Cardiac muscle cell (in vitro differentiated cells and primary cell): ENCODE results near the gene ZNF319. TPM values are rescaled to one million over a fixed set of nuclear protein-coding genes. Genes with fewer than 3 reads are reported as not detected.

Source experiments
- DNase-seq, 2 donors: peaks; one replicate each; pipeline versions ENCODE4 v3.0.0 to v3.0.0-alpha.2; 2010 to 2017; ENCODE audit warnings: low read depth in 1 of 2, low spot score in 1 of 2
- H3K27ac ChIP-seq: fragments of 200-600 bp; sonication (generic); 2 replicates; pipeline ENCODE4 v1.5.1; 2016
- H3K27me3 ChIP-seq: fragments of 200-600 bp; sonication (generic); 2 replicates; pipeline ENCODE4 v1.6.0; 2016; ENCODE audit warnings: control low read depth
- H3K36me3 ChIP-seq: fragments of 200-600 bp; sonication (generic); 2 replicates; pipeline ENCODE4 v1.5.1; 2016; ENCODE audit warnings: control low read depth
- H3K4me1 ChIP-seq: fragments of 200-600 bp; sonication (generic); 2 replicates; pipeline ENCODE4 v1.8.1; 2017; ENCODE audit warnings: low read depth, mild to moderate bottlenecking, mixed run types
- H3K4me3 ChIP-seq: fragments of 200-600 bp; sonication (generic); 2 replicates; pipeline ENCODE4 v1.5.1; 2016; ENCODE audit warnings: mild to moderate bottlenecking
- H3K9me3 ChIP-seq: fragments of 200-600 bp; sonication (generic); 2 replicates; pipeline ENCODE4 v1.5.1; 2017; ENCODE audit warnings: low read depth, mild to moderate bottlenecking, control low read depth
- CTCF ChIP-seq: IDR thresholded peaks from 2 replicates; pipeline ENCODE4 v1.5.1; 2012; ENCODE audit warnings: low read depth, mild to moderate bottlenecking, low read length
- polyA plus RNA-seq: library from polyadenylated mRNA; unstranded; fragments of >200 nt; fragmentation: Nextera tagmentation; extraction: Ambion mirVana; gene quantifications from 2 replicates; pipeline ENCODE4 v1.2.1, GENCODE V29; 2016
- total RNA-seq: library from RNA; depleted of rRNA; stranded (reverse); fragments of >200 nt; gene quantifications from 2 replicates; pipeline ENCODE4 v1.2.3, GENCODE V29; 2016

The ZNF319 gene
- total and polyA plus RNA-seq, 2 experiments from 2014 or later, result 12.3 to 12.4 TPM

DNA sequence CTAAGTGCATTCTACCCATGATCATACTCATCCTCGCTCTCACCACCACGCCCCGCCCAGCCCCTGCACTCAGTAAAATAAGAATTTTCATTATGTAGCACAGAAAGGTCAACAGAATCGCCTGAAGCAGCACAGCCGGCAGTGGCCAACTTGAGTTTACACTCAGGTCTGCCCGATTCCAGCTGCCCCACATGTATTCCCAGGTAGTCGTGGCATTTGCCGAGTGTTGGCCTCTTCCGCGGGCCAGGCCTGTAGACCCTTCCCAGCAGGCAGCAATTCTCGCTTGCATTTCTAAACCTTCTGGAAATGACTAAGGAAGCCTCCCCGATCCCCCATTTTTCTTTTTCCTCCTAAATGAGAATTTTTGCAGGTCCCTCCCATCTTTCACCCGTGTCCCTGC lies 30.2 kb downstream of the ZNF319 start:
- TF ChIP-seq CTCF, result no peak
- DNase-seq, result no peak
- Histone ChIP-seq H3K4me1 (no peaks in the 10 kb centered on the region), H3K27ac (no peak overlapping the region), H3K4me3 (no peak overlapping the region), H3K36me3 (no peaks in the 10 kb centered on the region), H3K9me3 (no peaks in the 10 kb centered on the region), H3K27me3 (no peaks in the 10 kb centered on the region)

GRCh38 chr16:57969451-57970123 lies 30.9 kb downstream of the ZNF319 start:
- H3K4me3 ChIP-seq, result no peak overlapping the region
- DNase-seq, result no peak
- no peaks in the 10 kb centered on the region for H3K27me3 ChIP-seq
- TF ChIP-seq CTCF, result no peak
- H3K4me1 ChIP-seq, result no peaks in the 10 kb centered on the region
- no peaks in the 10 kb centered on the region for H3K9me3 ChIP-seq
- H3K27ac ChIP-seq, result no peak overlapping the region
- no peaks in the 10 kb centered on the region for H3K36me3 ChIP-seq

GRCh38 chr16:57967916-57968315 lies 32.6 kb downstream of the ZNF319 start:
- H3K4me1 ChIP-seq, result no peaks in the 10 kb centered on the region
- no peak for DNase-seq
- H3K27ac ChIP-seq, result no peak overlapping the region
- H3K36me3 ChIP-seq, result no peaks in the 10 kb centered on the region
- no peak for TF ChIP-seq CTCF
- no peak overlapping the region for H3K4me3 ChIP-seq
- H3K27me3 ChIP-seq, result no peaks in the 10 kb centered on the region
- no peaks in the 10 kb centered on the region for H3K9me3 ChIP-seq

GRCh38 chr16:57966986-57967385 lies 33.5 kb downstream of the ZNF319 start:
- no peak overlapping the region for H3K27ac ChIP-seq
- H3K36me3 ChIP-seq, result no peaks in the 10 kb centered on the region
- no peaks in the 10 kb centered on the region for H3K9me3 ChIP-seq
- H3K4me3 ChIP-seq, result no peak overlapping the region
- no peak for TF ChIP-seq CTCF
- no peaks in the 10 kb centered on the region for H3K27me3 ChIP-seq
- DNase-seq, result no peak
- no peaks in the 10 kb centered on the region for H3K4me1 ChIP-seq

DNA sequence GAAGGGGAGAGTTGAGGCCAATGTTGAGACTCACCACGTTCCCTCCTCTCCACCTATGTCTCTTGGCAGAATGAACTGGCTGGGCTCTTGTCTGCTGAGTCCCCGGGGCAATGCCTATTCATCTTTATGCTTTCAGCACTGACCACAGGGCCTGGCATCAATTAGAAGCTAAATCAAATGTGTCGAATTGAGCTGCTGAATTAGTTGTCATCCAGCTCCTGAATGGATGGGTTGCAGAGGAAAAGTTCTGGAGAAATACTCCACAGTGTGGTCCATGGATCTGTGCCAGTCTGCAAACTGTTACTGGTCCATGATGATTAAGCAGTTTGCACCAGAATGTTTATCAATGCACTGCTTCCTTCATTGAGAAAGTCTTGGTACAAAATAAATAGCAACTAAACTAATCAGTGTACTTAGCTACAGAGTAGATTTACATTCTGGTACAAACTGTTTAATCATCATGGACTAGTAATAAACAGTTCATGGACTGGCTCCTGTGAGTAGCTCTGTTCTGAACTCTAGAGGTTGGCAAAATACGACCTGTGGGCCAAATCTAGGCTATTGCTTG lies 34.2 kb downstream of the ZNF319 start:
- no peaks in the 10 kb centered on the region for H3K27me3 ChIP-seq
- no peak for TF ChIP-seq CTCF
- no peaks in the 10 kb centered on the region for H3K36me3 ChIP-seq
- no peaks in the 10 kb centered on the region for H3K9me3 ChIP-seq
- peak in 1 of 2 donors; percentile 50 for DNase-seq
- no peak overlapping the region for H3K27ac ChIP-seq
- H3K4me3 ChIP-seq, result no peak overlapping the region
- no peaks in the 10 kb centered on the region for H3K4me1 ChIP-seq
